Measurements from ENCODE around the gene CIPC. TPM values are rescaled to one million over a fixed set of nuclear protein-coding genes. Genes with fewer than 3 reads are reported as not detected.
A peak's percentile ranks its signal among the peaks of the same experiment; 100 is the strongest.

Gene CIPC
- total RNA-seq, 1 experiment from 2014 or later, result 14.2 TPM

DNA sequence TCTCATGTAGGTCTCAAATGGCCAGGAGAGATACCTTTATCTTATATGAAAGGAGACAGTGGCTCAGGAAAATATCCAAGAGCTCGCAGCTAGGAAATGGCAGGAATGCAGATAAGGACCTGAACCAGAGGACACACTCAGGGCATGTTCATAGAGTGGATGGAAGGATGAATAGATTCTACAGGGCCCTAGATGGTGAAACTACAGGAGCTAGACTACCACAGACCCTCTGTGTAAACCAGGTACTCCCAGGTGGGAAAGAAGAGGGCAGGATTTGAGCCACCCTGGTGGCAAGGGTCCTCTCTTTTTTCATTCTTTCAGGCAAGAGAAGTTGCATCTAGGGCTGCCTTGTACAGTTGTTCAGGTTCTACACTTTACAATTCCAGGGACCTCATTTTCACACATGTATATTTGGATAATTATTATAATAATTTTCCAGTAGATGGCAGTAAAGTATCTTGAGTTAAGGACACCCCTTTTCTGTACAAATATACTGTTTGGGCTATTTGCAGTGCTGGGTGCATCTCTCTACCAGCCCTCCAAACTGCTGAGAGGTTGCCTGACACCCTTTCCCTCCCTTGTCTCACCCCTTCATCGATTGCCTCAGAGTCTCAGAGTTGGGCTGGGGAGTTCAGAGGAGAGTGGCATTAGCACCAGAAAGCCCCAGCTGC, 54.0 kb downstream of the CIPC start:
- peak; percentile 30 for DNase-seq (ENCODE audit: low read depth)

DNA sequence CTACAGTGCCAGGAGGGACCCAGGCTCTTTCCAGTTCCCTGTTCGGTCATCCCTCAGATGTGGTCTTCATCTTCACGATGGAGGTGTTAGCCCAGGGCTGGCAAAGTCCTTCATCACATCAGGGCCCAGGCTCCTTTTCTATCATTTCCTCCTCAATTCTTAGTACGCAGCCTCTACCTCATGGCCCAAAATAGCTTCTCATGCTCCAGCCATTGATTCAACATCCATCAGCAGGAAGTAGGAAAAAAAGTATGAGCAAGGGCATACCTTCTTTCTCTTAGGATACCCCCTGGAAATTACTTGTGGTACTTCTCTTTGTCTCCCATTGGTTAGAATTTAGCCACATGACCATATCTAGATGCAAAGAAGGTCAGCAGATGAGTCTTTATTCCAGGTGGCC, 55.7 kb downstream of the CIPC start:
- DNase-seq (ENCODE audit: low read depth), result no peak

DNA sequence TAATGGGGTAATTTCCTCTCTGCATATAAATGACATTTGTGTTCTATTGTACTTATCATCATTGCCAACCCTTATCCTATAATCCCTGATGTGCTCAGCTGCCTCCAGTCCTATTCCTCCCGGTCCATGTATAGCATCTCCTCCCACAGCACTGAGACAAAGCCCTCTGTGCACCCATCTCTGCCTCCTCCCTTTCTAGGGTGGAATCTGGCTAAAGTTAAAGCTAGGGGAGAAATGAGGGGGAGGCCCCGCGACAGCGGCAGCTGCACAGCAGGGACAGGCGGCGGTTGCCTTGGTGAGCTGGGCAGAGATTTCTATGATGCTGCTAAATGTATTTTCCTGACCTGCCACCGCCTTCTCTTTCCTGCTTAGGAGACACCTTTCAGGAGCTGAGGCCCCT, 56.4 kb downstream of the CIPC start:
- no peak for DNase-seq (ENCODE audit: low read depth)

DNA sequence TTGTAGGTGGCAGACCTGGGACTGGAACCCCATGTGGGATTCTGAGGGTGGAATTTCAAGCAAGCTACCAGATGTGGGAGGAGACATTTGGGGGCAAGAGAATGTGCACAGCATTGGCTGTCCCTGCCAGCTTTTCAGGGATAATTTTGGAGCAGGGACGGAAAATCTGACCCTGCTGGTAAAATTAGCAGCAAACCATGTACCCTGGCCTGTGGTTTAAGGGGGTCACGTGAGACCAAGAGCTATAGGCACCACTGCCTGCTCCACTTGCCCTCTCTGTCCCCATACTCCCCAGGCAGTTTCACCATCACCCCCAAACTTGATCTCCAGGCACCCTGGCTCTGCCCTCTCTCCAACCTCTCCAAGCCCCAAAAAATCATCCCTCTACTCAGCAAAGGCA, 57.0 kb downstream of the CIPC start:
- no peak for DNase-seq (ENCODE audit: low read depth)

DNA sequence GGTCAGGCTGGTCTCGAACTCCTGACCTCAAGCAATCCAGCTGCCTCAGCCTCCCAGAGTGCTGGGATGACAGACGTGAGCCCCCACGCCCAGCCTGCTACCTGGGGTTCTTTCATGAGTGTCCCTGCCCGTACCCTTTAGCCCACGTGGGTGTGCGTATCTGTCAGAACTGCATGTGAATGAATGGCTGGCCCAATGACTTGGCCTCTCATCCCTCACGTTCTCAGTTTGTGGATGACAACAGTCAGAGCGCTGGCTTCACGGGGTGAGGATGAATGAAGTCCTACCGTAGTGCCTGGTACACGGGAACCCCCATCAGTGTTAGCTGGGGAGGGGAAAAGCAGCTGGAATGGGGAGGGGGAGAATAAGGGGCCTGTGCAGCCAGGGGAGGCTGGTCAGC, 59.7 kb downstream of the CIPC start:
- DNase-seq (ENCODE audit: low read depth), result no peak

DNA sequence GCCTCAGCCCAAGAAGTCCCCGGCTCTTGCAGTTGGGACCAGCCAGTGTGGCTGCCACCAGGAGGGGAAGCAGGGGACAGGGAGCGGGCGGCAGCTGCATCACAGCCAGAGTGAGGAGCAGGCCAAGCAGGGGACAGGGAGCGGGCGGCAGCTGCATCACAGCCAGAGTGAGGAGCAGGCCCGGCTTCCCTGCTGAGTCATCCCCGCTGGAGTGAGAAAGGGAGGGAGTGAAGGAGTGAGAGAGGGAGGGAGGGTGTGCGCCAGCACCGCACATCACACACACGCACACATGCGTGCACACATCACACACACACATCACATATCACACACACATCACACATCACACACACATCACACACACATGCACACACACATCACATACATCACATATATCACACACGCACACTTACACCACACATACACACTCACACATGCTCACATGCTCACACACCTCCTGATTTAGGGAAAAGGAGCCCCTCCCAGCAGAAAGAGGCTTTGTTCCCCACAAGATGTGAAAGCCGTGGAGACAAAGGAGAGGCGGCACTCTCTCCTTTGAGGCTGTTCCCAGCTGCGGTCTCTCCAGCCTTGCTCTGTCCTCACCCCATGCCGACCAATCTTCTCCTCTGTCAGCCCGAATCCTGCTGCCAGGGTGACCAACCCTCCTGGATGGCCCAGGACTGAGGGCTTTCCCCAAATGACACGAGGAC, 60.3 kb downstream of the CIPC start:
- peak; percentile 73 for DNase-seq (ENCODE audit: low read depth)

DNA sequence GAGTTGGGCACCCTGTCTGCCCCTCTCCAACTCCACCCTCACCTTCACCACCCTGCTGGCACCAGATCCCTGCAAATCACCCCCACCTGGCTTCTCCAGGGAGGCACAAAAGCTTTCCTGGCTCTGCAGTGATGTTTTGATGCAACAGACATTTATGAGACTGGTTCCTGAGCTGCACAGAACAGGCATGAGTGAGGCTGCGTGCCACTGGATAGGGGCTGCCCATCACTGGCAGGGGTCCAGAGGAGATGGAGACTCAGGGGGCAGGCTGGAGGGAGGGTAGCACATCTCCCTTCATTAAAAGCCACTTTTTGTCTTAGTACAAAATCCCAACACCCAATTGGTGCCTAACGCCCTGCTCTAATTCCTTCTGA, 60.8 kb downstream of the CIPC start:
- no peak for DNase-seq (ENCODE audit: low read depth)

DNA sequence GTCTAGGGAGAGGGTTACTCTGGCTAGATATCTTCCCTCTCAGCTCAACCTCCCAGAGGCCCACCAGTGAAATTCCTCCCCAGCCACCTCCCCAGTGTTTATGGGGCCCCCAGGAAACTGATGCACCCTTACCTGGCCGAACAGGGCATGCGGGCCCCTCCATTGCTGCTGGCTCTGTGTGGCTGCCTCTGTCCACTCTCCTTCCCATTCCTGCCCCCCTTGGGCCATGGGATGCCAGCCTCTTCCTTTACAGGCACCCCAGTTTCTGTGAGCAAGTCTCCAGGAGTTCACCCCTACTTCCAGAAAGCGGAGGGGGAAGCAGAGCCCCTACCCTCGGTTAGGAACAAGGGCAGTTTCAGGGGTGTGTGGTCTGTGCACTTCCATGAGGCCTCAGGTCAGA, 63.0 kb downstream of the CIPC start:
- no peak for DNase-seq (ENCODE audit: low read depth)

Other genes with a start within 250 kb of the CIPC start
- gene IRF2BPL, start 69.5 kb upstream of the CIPC start, total RNA-seq (2014; rRNA removed; shearing (Covaris generic)), result 13.2 and 31.7 TPM in 2 replicates
- gene ZDHHC22, start 43.5 kb downstream of the CIPC start, total RNA-seq (2014; rRNA removed; shearing (Covaris generic)), result 0.02 TPM in 1 of 2 replicates, not detected in the other
- 0.20 and 0.39 TPM in 2 replicates for gene TMEM63C, start 83.5 kb downstream of the CIPC start, total RNA-seq (2014; rRNA removed; shearing (Covaris generic))
- not detected in 2 replicates for gene NGB, start 172.9 kb downstream of the CIPC start, total RNA-seq (2014; rRNA removed; shearing (Covaris generic))
- 8.9 and 15.4 TPM in 2 replicates for gene POMT2, start 222.6 kb downstream of the CIPC start, total RNA-seq (2014; rRNA removed; shearing (Covaris generic))
- 20.3 and 22.3 TPM in 2 replicates for gene GSTZ1, start 222.8 kb downstream of the CIPC start, total RNA-seq (2014; rRNA removed; shearing (Covaris generic))

Data from M059J (cell line).